Measurements from ENCODE around the gene NAT8L.
"Not testable (repeated sequence)": the region's sequence is repeated elsewhere in the genome, so short reads cannot be mapped to it uniquely, and the experiment has no call there.

The NAT8L gene

DNA sequence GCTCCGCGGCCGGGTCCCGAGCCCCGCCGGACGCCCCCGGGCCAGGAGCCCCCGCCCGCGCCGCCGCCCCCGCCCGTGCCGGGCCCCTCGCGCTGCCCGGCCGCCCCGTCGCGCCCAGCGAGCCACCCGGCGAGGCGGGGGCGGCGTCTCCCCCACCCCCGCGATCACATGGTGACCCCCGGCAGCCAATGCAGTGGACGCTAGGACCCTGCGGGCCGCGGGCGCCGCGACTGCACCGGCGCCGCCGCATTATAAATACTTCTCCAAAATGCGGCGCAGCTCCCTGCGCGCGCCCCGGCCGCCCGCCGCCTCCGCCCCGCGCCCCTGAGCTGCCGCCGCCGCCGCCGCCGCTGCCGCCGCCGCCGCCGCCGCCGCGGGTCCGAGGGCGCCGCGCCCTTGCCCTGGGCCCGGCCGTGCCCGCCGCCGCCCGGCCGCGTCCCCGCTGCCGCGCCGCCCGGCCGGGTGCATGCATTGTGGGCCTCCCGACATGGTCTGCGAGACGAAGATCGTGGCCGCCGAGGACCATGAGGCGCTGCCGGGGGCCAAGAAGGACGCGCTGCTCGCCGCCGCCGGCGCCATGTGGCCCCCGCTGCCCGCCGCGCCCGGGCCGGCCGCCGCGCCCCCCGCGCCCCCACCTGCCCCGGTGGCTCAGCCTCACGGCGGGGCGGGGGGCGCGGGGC is at the start of gene NAT8L:
Gene NAT8L, plus strand, starts transcription at position 282 of the 680 bp plus-strand sequence. Its CDS starts 185 bp downstream, at position 467.
- peak; percentile 10 for DNase-seq

- peak; percentile 59 for DNase-seq
Measured at GRCh38 chr4:2009651-2010233, 49.4 kb upstream of the NAT8L start.

DNA sequence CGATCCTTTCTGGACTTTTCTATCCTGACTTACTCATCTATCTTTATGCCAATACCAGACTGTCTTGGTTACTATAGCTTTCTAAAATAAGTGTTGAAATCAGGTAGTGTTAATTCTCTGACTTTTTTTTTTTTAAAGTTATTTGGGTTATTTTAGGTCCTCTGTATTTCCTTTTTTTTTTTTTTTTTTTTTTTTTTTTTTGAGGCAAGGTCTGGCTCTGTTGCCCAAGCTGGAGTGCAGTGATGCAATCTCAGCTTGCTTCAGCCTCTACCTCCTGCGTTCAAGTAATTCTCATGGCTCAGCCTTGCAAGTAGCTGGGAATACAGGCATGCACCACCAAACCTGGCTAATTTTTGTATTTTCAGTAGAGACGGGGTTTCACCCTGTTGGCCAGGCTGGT is 47.5 kb upstream of the NAT8L start:
- DNase-seq = no peak

DNA sequence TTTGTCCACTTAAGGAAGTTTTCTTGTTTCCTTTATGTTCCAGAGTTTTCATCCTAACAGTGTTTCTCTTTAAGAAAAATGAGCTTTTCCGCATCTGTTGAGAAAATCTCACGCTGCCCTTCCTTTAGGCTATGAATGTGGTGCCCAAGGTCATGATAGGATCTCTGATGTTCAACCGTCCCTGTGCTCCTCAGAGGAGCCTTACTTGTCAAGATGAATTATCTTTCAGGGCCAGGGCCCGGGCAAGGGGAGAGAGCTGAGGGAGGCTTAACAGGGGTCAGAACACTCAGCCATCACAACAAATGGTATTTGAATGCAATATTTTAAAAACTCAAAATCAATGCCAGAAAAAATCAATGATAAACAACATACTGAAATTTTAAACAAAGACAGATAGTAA is 44.1 kb upstream of the NAT8L start:
- DNase-seq = no peak

DNA sequence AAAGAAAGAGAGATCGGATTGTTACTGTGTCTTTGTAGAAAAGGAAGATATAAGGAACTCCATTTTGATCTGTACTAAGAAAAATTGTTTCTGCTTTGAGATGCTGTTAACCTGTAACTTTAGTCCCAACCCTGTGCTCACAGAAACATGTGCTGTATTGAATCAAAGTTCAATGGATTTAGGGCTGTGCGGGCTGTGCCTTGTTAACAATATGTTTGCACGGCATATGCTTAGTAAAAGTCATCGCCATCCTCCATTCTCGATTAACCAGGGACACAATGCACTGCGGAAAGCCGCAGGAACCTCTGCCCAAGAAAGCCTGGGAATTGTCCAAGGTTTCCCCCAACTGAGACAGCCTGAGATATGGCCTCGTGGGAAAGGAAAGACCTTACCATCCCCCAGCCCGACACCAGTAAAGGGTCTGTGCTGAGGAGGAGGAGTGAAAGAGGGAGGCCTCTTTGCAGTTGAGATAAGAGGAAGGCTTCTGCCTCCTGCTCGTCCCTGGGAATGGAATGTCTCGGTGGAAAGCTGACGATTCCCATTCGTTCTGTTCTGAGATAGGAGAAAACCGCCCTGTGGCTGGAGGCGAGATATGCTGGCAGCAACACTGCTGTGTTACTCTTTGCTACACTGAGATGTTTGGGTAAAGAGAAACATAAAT is 37.6 kb upstream of the NAT8L start:
- DNase-seq = not testable (repeated sequence)

- no peak for DNase-seq
Measured at GRCh38 chr4:2024683-2025082, 34.4 kb upstream of the NAT8L start.

- no peak for DNase-seq
Measured at GRCh38 chr4:2025817-2026216, 33.3 kb upstream of the NAT8L start.

- DNase-seq = not testable (repeated sequence)
Measured at GRCh38 chr4:2027120-2027519, 32.0 kb upstream of the NAT8L start.

DNA sequence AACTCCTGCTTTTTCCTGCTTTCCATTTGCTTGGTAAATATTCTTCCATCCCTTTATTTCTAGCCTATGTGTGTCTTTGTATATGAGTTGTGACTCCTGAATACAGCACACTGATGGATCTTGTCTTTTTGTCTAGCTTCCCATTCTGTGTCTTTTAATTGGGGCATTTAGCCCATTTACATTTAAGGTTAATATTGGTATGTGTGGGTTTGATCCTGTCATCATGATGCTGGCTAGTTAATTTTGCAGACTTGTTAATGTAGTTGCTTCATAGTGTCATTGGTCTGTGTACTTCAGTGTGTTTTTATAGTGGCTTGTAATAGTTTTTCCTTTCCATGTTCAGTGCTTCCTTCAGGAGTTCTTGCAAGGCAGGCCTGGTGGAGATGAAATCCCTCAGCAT is 28.0 kb upstream of the NAT8L start:
- not testable (repeated sequence) for DNase-seq

- no peak for DNase-seq
Measured at GRCh38 chr4:2036327-2036726, 22.8 kb upstream of the NAT8L start.

GRCh38 chr4:2036866-2037265 is 22.3 kb upstream of the NAT8L start:
- no peak for DNase-seq

GRCh38 chr4:2040391-2041238 is 18.5 kb upstream of the NAT8L start:
- peak; percentile 12 for DNase-seq

DNA sequence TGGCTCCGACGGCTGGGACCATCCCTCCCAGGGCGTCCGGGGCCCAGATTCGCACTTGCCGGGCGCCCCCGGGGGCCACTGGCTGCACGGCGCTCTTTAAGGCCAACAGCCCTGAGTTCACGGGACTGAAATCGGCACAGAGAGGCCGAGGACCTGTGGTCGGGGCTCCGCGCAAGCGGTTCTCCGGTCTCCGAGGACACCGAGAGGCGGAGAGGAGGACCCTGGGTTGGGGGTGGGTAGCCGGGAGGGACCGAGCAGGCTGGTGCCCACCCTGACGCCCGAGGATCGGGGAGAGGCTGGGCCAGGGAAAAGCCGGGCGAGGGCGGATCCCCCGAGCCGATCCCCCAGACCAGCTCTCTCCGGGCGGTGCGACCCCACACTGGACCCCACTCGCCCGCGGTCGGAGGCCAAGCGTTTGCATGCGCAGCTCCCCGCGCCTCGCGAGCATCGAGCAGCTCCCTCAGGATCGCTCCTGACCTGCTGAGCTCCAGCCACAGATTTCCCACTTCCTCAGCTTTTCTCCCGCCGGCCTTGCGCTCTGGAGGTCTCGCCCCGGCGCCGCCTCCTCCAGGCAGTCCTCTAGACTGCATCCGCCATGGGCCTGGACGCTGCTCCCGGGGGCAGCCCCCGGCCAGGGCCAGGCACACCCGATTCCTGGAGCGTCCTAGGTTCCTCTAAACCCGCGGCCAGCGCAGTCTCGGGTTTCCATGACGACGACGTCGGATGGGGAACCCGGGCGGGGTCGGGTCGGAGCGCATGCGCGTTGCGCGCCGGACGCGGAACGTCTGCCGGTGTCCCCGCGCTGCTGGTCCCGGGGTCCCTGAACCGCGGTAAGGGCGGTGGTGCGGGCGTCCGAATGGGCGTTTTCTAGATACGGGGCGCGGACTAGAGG is 17.6 kb upstream of the NAT8L start:
- peak; percentile 90 for DNase-seq

DNA sequence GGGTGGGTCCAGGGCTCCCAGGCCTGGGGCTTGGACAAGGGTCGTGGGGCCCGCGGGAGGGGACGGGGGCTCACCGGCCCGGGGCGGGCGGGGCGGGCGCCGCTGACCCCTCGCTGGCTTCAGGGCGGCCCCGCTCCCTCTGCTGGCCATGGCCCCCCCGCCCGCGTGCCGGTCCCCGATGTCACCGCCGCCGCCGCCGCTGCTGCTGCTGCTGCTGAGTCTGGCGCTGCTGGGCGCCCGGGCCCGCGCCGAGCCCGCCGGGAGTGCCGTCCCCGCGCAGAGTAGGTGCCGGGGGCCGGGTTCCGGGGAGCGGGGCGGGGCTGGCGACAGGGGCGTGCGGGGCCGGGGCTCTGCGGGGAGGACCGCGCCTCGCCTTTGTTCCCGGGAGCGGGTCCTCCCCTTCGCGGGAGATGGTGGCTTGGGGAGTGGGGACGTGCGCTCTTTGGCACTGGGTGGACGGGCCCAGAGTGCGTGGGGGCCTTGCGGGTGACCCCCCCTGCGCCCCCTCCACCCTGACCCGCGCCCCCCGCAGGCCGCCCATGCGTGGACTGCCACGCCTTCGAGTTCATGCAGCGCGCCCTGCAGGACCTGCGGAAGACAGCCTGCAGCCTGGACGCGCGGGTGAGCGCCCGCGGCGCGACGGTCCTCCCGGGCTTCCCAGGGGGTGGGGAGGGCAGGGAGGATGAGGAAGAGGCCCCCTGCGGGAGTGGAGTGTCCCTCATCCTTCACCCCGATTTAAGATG is 16.8 kb upstream of the NAT8L start:
- peak; percentile 55 for DNase-seq

DNA sequence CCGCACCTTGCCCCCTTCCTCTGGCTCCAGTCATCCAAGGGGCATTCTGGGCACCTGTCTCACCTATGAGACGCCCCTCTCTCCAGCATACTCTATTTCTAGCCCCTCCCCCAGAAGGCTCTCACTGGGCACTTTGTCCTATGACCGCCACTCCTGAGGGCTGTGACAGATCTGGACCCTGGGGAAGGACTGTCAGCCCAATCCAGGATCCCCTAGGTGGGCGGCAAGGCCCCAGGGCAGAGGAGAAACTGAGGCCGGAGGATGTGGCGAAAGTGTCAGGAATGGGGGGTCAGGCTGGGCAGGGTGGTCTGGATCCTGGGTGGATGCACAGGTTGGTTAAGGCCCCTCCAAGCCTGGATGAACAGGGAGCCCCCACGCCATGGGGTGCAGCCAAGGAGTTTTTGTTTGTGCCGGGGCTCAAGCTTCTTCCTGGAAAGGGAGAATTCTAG is 16.2 kb upstream of the NAT8L start:
- DNase-seq = no peak

DNA sequence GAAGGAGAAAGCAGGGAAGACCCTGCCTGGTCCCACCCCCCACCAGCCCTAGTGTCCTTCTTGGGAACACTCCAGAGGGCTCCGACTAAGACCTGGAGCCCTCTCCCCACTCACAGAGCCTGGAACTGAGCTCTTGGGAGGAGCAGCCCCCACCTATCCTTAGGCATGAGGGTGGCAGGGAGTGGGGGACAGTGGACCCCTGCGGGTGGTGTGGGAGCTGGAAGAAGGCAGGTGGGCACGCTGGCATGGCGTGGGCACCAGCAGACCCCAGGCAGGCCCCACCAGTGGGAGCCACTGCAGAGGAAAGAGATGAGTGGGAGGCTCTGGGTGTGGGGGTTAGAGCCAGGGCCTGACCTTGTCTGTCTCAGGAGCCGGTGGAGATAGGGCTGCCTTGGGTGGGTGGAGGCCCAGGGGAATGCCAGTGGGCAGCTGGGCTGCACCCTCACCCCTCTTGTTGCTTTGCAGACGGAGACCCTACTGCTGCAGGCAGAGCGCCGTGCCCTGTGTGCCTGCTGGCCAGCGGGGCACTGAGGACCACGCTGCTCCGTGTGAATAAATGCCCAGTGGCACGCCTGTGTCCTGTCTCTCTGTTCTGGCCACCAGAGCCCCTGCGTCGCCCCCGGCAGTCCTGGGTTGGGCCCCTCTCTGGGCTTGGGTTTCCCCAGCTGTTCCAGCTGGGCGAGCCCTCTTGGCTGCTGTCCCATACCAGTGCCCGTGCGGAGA is 15.6 kb upstream of the NAT8L start:
- no peak for DNase-seq

DNA sequence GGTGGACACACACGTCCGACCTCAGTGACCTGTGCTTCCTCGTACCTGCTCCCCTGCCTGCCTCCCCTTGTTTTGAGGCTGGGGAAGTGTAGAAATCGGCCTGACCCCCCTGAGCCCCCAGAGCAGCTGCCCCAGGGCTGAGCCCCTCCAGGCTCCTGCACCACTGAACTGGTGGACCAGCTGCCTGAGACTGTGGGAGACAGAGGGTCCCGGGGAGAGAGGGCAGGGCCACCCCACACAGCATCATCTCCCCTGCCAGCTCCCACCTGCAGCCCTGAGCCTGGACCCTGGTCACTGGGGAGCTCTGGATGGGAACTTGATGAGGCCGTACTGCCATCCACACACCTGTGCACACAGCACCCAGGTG is 15.0 kb upstream of the NAT8L start:
- DNase-seq = no peak

DNA sequence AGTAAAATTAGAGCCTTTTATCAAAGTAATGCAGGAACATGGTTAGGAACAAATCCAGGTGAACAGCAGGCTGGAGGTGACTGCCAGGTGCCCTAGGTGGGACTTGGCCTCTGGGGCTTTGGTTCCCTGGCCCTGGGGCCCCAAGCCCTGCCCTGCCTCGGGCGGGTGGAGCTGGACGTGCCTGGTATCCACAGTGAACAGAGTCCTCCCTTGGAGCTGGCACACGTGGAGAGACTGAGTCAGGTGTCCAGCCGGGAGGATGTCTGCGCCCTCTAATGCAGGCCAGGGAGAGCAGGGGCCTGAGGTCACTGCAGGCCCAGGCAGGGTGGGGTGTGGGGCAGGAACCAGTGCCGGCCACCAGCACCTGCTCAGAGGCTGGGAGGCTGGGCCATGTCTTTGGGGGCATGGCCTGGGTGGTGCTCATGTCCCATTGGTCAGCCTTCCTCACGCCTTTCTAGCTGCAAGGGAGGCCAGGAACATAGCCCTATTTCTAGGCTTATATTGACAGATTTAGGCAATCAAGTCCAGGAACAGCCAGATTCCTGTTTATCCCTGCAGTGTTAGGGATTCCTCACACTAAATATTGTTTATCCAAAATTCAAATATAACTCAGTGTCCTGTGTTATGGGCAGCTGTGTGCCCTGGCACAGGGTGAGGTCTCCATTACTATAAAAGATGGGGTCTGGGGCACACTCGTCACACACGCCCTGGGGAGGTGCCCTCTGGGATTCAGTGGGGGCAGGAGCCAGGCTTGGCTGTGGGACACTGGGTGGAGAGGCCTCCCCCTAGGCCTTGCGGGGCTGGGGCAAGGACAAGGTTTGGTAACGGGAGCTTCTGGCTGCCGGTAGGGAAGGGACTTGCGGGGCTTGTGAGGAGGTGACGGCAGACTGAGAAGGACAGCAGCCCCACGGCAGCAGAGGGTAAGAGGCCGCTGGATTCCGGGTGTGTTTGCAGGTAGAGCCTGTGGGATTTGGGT is 14.3 kb upstream of the NAT8L start:
- no peak for DNase-seq

DNA sequence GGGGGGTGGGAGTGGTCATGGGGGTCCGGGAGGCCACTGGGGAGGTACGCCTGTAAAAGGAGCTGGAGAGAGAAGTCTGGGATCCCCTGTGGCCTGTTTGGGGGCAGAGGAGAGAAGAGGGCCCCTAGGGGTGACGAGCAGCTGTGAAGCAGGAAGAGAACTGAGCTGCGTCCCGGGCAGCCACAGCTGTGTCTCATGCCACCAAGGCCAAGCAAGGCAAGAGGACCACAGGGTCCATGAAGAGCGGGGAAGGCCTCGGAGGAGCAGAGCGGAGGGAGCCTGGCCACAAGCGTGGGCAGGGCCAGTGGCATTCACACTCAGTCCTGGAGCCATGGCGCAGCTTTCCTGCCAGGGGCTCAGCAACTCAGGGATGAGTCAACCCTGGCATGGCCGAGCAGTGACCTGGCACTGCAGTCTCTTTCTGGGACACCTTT is 13.6 kb upstream of the NAT8L start:
- no peak for DNase-seq

Measured in CD4-positive, alpha-beta T cell treated with Interleukin-6 for 4 hours (primary cell).